NB4 (cell line): Measurements from ENCODE around the gene GPR3.

Experiments
- DNase-seq: peaks from one replicate; pipeline ENCODE4 v3.0.0; 2010; ENCODE audit warnings: low read depth
- H3K4me3 ChIP-seq: one replicate; pipeline ENCODE4 v1.5.1; 2011; ENCODE audit warnings: mild to moderate bottlenecking, low read depth, low read length, moderate library complexity
- MAX ChIP-seq: IDR thresholded peaks from 2 replicates; pipeline ENCODE4 v1.6.1; 2011; ENCODE audit warnings: low read depth, low read length
- MYC ChIP-seq: IDR thresholded peaks from 2 replicates; pipeline ENCODE4 v1.6.1; 2011; ENCODE audit warnings: low read depth, low read length
- POLR2A ChIP-seq: IDR thresholded peaks from 2 replicates; pipeline ENCODE4 v1.6.1; 2011; ENCODE audit warnings: mild to moderate bottlenecking; ENCODE audit not compliant: insufficient read length; ENCODE audit errors: extremely low read depth
- TF ChIP-seq, protein P1 (sequence below): IDR thresholded peaks from one replicate; pipeline ENCODE4 v1.5.1; 2012; ENCODE audit warnings: low read depth, low read length

The GPR3 gene

DNA sequence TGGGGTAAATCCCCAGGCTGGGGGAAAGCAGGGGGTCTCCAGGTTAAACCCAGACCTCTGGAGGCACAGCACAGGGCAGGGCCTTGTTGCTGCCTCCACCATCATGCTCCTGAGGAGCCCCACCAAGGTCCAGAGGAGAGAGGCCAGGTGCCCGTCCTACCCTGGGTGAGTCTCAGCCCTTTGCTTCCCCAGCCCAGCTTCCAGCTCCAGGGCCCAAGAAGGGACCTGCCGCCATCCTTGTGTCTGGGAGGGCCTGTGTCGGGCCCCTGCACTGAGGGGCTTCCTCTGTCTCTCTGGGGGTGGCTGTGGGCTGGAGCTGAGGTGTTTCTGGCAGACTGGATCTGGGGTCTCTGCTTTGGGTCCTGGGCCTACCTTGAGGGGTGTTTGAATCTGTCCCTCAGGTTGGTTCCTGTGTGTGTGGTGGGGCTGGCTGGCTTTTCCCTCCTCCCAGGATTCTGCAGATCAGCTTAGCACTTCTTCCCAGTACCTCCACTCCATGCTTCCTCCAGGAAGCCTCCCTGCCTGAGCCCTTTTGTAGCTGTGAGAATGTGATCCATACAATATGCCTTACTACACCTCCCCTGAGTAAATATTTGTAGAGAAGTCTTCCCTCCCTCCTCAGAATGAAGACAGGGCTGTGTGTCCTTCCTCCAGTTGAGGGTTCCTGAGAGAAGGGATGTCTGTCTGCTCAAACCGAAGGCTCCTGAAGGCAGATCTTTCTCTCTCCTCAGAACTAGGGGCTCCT is 6.2 kb downstream of the GPR3 start:
- H3K4me3 ChIP-seq, result no peak overlapping the region
- DNase-seq, result no peak
- TF ChIP-seq, protein P1, sequence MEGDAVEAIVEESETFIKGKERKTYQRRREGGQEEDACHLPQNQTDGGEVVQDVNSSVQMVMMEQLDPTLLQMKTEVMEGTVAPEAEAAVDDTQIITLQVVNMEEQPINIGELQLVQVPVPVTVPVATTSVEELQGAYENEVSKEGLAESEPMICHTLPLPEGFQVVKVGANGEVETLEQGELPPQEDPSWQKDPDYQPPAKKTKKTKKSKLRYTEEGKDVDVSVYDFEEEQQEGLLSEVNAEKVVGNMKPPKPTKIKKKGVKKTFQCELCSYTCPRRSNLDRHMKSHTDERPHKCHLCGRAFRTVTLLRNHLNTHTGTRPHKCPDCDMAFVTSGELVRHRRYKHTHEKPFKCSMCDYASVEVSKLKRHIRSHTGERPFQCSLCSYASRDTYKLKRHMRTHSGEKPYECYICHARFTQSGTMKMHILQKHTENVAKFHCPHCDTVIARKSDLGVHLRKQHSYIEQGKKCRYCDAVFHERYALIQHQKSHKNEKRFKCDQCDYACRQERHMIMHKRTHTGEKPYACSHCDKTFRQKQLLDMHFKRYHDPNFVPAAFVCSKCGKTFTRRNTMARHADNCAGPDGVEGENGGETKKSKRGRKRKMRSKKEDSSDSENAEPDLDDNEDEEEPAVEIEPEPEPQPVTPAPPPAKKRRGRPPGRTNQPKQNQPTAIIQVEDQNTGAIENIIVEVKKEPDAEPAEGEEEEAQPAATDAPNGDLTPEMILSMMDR, result no peak
- TF ChIP-seq MYC (no peak), POLR2A (no peak), MAX (no peak)

DNA sequence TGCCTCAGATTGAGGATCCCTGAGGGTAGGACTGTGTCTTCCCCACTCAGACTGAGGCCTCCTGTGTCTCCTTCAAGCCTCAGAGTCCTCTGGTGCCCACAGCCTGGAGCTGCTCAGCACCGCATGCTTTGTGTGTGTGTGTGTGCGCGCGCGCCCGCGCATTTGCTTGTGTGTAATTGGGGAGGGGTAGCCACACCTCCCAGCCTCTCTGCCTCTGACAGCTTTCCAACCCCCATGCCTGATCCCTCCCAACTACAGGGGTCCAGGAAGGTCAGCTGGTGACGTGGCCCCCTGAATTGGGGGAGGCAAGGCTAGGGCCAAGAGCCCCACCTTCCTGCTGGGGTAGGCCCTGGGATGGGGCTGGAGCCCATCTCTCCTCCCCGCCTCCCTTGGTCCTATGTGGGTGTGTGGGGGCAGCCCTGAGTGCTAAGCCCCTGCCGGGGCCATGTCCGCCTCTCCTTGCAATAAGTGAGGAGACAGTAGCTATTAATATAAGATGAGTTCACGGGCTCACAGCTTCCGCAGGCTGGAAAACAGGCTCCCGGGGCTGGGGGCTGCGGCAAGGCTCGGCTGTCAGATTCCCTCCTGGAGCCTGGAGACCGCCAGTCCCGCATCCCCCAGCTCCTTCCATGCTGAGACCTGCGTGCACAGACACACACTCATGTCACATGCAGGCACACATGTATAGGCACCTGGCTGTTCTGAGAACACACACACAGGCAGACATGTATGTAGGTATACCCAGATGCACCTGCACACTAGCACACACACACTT is 7.0 kb downstream of the GPR3 start:
- no peak for DNase-seq
- TF ChIP-seq POLR2A (no peak), MAX (no peak), MYC (no peak)
- TF ChIP-seq, protein P1, result no peak
- no peak overlapping the region for H3K4me3 ChIP-seq

DNA sequence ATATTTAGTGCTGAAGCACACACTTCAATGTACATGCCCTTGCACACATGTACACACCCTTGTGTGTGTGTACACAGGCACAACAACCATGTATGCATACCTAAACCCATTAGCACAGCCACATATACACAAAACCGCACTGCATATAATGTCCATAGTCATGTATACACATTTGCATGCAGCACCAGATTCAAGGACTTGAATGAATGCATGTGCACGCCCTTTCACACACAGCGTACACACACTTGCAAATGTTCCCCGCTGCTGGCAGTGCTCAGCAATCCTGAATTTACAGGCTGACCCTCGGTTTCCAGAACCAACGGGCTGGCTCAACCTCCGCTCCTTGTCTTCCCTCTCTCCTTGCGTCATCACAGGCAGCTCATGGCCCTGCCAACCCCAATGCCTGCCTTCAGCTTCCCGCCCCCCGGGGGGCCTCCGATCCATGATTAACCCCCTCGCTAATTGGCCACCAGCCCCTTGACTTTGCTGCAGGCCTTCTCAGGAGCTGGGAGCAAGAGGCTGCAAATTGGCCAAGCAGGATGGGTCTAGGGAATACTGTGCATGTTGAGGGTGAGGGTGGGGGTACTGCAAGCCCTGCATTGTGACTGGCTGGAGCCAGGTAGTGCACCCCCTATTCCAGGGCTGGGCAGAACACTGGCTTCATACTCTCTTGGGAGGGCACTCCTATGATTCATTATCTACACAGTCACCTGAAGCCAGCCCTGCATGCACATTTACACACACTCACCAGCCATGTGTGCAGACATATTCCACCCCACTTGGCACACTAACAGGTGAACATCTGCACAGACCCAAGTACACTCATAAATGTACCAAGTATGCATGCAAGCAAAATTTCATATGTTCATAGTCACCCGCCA is 7.9 kb downstream of the GPR3 start:
- no peak for TF ChIP-seq MAX
- TF ChIP-seq, protein P1, result no peak
- no peak for TF ChIP-seq POLR2A
- TF ChIP-seq MYC, result no peak
- H3K4me3 ChIP-seq, result no peak overlapping the region
- DNase-seq, result no peak

GRCh38 chr1:27400963-27401341 is 8.5 kb downstream of the GPR3 start:
- DNase-seq, result no peak
- TF ChIP-seq POLR2A, result no peak
- no peak overlapping the region for H3K4me3 ChIP-seq

DNA sequence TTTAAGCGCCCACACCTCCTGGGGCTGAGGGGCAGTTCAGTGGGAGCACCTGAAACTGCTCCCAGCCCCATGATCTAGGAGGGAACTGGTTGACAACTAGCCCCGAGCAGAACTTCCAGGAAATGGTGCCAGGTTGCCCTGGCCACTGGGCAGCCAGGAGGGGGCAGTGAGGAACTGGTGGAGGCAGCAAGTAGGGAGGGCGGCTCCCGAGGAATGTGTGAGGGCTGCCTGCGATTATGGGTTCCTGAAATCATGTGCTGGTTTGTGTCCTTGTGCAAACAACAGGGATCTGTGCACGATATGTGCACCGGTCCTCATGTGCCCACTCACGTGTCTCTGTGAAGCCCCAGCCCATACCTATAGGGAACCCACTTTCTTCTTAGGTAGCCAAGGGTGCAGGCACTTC is 9.9 kb downstream of the GPR3 start:
- peak; percentile 71 for DNase-seq
- H3K4me3 ChIP-seq, result no peak overlapping the region
- TF ChIP-seq, protein P1, result peak; percentile 45
- TF ChIP-seq MAX, result no peak
